Measurements from ENCODE around the gene PLD6.

The PLD6 gene

DNA sequence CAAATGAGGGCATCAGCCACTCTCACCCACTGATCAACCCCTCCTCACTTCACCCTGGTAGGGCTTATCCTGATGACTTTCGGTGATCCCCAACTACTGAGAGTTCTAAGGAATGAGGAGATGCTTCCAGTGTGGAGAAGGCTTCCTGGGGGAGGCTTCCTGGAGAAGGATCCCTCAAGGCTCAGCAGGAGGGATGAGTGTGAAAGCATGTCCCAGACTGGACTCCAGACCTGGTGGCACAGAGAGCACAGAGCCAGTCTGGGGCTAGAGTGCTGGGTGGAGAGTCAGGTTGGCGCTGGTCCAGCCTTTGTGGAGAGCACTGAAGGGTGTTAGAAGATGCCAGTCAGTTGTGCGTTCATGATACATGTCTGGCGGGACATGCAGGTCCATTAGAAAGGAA lies 53.7 kb downstream of the PLD6 start:
- DNase-seq: no peak

- DNase-seq: no peak
These were observed 54.2 kb downstream of the PLD6 start for GRCh38 chr17:17151962-17152361.

- DNase-seq: no peak
These were observed 54.6 kb downstream of the PLD6 start for GRCh38 chr17:17151541-17151940.

- DNase-seq: no peak
These were observed 55.1 kb downstream of the PLD6 start for GRCh38 chr17:17151055-17151454.
